Esophagus muscularis mucosa (tissue), 4 donors: ENCODE data around the gene PNPLA7. TPM values are rescaled to one million over a fixed set of nuclear protein-coding genes. Genes with fewer than 3 reads are reported as not detected.

Experiments
- DNase-seq: peaks from one replicate; pipeline ENCODE4 v3.0.0-alpha.2; 2017; ENCODE audit errors: extremely low spot score
- H3K27ac ChIP-seq, 4 donors: fragments of 200-600 bp; sonication (generic); replicated peaks in 1 of 4; 1 replicate in 3 of 4; 2 replicates in 1 of 4; pipeline ENCODE4 v1.5.1; 2016 to 2019; ENCODE audit warnings: mild to moderate bottlenecking in 1 of 4
- H3K27me3 ChIP-seq, 4 donors: fragments of 200-600 bp; sonication (generic); one replicate each; pipeline versions ENCODE4 v1.5.1 to v1.6.0; 2016 to 2019
- H3K36me3 ChIP-seq, 4 donors: fragments of 200-600 bp; sonication (generic); one replicate each; pipeline ENCODE4 v1.5.1; 2016 to 2019
- H3K4me1 ChIP-seq, 4 donors: fragments of 200-600 bp; sonication (generic); one replicate each; pipeline ENCODE4 v1.5.1; 2016 to 2019
- H3K4me3 ChIP-seq, 4 donors: fragments of 200-600 bp; sonication (generic); 1 replicate in 2 of 4; 2 replicates in 2 of 4; pipeline ENCODE4 v1.5.1; 2016 to 2019; ENCODE audit warnings: mild to moderate bottlenecking in 4 of 4, moderate library complexity in 1 of 4
- H3K9me3 ChIP-seq, 4 donors: fragments of 200-600 bp; sonication (generic); 1 replicate in 3 of 4; 2 replicates in 1 of 4; pipeline ENCODE4 v1.5.1; 2016 to 2019
- CTCF ChIP-seq, 3 experiments: fragments of 200-600 bp in 2 of 3; fragments of 450-650 bp in 1 of 3; sonication (generic) in 2 of 3; IDR thresholded peaks; one replicate each; pipeline ENCODE4 v1.5.1; 2017 to 2019; ENCODE audit warnings: antibody characterized with exemption in 3 of 3, mild to moderate bottlenecking in 2 of 3, moderate library complexity in 1 of 3
- EP300 ChIP-seq: sonication (generic); formaldehyde crosslinking; IDR thresholded peaks from one replicate; pipeline ENCODE4 v1.6.1; 2017; ENCODE audit warnings: antibody characterized with exemption
- POLR2A ChIP-seq: fragments of 450-650 bp; IDR thresholded peaks from one replicate; pipeline ENCODE4 v1.6.1; 2017; ENCODE audit warnings: antibody characterized with exemption, moderate library complexity, mild to moderate bottlenecking, low read depth
- POLR2AphosphoS5 ChIP-seq, 2 donors: sonication (generic); formaldehyde crosslinking; IDR thresholded peaks; one replicate each; pipeline ENCODE4 v1.6.1; 2017; ENCODE audit warnings: antibody characterized with exemption in 2 of 2
- WGBS: methylation state at CpG from one replicate; pipeline ENCODE4 v1.1.5; 2018; 5-methylcytosine and 5-hydroxymethylcytosine counted together
- intact Hi-C: fragments of 100-400 bp; cut with DNase I; formaldehyde crosslinking; loops from one replicate; pipeline ENCODE4 v1.15.1; 2023
- total RNA-seq, 4 donors: library from RNA; depleted of rRNA; stranded (reverse); fragments of >200 nt; gene quantifications; one replicate each; pipeline versions ENCODE4 v1.1.0 to v1.2.1, GENCODE V29; 2016

The PNPLA7 gene
- total RNA-seq, 4 donors from 2014 or later: 3.0 to 6.2 (median 4.0) TPM

GRCh38 chr9:137449931-137450538 lies 100.2 kb downstream of the PNPLA7 start:
- H3K27ac ChIP-seq: no peak overlapping the region
- peaks cover 10 to 29% (median 23%) of the 10 kb centered on the region in 4 donors for H3K4me1 ChIP-seq
- 83% methylated on average over 16 of the region's 18 CpGs for WGBS
- H3K9me3 ChIP-seq: no peaks in the 10 kb centered on the region
- H3K36me3 ChIP-seq: peaks cover 6 to 38% (median 33%) of the 10 kb centered on the region in 4 donors
- no peak for TF ChIP-seq POLR2A
- TF ChIP-seq POLR2AphosphoS5 (IDR thresholded peaks at IDR 0.05): no peak
- TF ChIP-seq CTCF (IDR thresholded peaks at IDR 0.05): no peak
- no peak for TF ChIP-seq EP300
- peaks cover 0 to 10% (median 0%) of the 10 kb centered on the region in 4 donors for H3K27me3 ChIP-seq
- intact Hi-C loops: no loop called here
- no peak for DNase-seq
- H3K4me3 ChIP-seq: no peak overlapping the region

- intact Hi-C loops: no loop called here
- WGBS: 90% methylated on average over 14 of the region's 36 CpGs
- peaks cover 2 to 23% (median 16%) of the 10 kb centered on the region in 4 donors for H3K4me1 ChIP-seq
- H3K27me3 ChIP-seq: peaks cover 0 to 16% (median 0%) of the 10 kb centered on the region in 4 donors
- no peak for TF ChIP-seq CTCF (IDR thresholded peaks at IDR 0.05)
- TF ChIP-seq POLR2A: no peak
- TF ChIP-seq EP300: no peak
- TF ChIP-seq POLR2AphosphoS5 (IDR thresholded peaks at IDR 0.05): no peak
- H3K9me3 ChIP-seq: no peaks in the 10 kb centered on the region
- H3K4me3 ChIP-seq: no peak overlapping the region
- H3K27ac ChIP-seq: no peak overlapping the region
- H3K36me3 ChIP-seq: peaks cover 6 to 35% (median 30%) of the 10 kb centered on the region in 4 donors
- no peak for DNase-seq
Observed at GRCh38 chr9:137449081-137449844, 100.9 kb downstream of the PNPLA7 start.

GRCh38 chr9:137448602-137448962 lies 101.6 kb downstream of the PNPLA7 start:
- intact Hi-C loops: no loop called here
- Histone ChIP-seq H3K4me3 (no peak overlapping the region), H3K9me3 (no peaks in the 10 kb centered on the region), H3K4me1 (peaks cover 0 to 18% (median 11%) of the 10 kb centered on the region in 4 donors), H3K27me3 (peaks cover 0 to 23% (median 0%) of the 10 kb centered on the region in 4 donors), H3K27ac (no peak overlapping the region), H3K36me3 (peaks cover 6 to 34% (median 30%) of the 10 kb centered on the region in 4 donors)
- TF ChIP-seq CTCF (IDR thresholded peaks at IDR 0.05) (no peak), EP300 (no peak), POLR2A (no peak), POLR2AphosphoS5 (IDR thresholded peaks at IDR 0.05) (no peak)
- DNase-seq: no peak
- WGBS: 92% methylated on average over 2 of the region's 16 CpGs

- H3K4me1 ChIP-seq: peaks cover 0 to 12% (median 6%) of the 10 kb centered on the region in 4 donors
- peaks cover 0 to 28% (median 1%) of the 10 kb centered on the region in 4 donors for H3K27me3 ChIP-seq
- DNase-seq: no peak
- H3K9me3 ChIP-seq: no peaks in the 10 kb centered on the region
- no peak overlapping the region for H3K4me3 ChIP-seq
- no peak for TF ChIP-seq POLR2AphosphoS5 (IDR thresholded peaks at IDR 0.05)
- no peak overlapping the region for H3K27ac ChIP-seq
- intact Hi-C loops: no loop called here
- WGBS: 69% methylated on average over 6 of the region's 27 CpGs
- H3K36me3 ChIP-seq: peaks cover 6 to 28% (median 25%) of the 10 kb centered on the region in 4 donors
Observed at GRCh38 chr9:137447722-137448601, 102.2 kb downstream of the PNPLA7 start.
